ENCODE measurements around the gene SLX4IP. TPM values are rescaled to one million over a fixed set of nuclear protein-coding genes. Genes with fewer than 3 reads are reported as not detected.

The SLX4IP gene
- total and polyA plus RNA-seq, 2 of the 13 experiments (the other 11 are each of a cell fraction or from before 2014, with no cell fraction given) = 3.6 to 7.3 TPM

GRCh38 chr20:10463622-10464021, 28.5 kb downstream of the SLX4IP start (continued):
- no peak for TF ChIP-seq ZBTB49 (CRISPR knock-in tag; IDR thresholded peaks at IDR 0.05; ENCODE audit: borderline replicate concordance)
- TF ChIP-seq, protein P1, sequence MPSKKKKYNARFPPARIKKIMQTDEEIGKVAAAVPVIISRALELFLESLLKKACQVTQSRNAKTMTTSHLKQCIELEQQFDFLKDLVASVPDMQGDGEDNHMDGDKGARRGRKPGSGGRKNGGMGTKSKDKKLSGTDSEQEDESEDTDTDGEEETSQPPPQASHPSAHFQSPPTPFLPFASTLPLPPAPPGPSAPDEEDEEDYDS (CRISPR knock-in tag; IDR thresholded peaks at IDR 0.05) = no peak
- TF ChIP-seq MBD4 (IDR thresholded peaks at IDR 0.05; ENCODE audit: borderline replicate concordance, low read length) = 0 out of 2 replicates have a peak, but pooled peaks have one; percentile 25
- TF ChIP-seq, protein P2, sequence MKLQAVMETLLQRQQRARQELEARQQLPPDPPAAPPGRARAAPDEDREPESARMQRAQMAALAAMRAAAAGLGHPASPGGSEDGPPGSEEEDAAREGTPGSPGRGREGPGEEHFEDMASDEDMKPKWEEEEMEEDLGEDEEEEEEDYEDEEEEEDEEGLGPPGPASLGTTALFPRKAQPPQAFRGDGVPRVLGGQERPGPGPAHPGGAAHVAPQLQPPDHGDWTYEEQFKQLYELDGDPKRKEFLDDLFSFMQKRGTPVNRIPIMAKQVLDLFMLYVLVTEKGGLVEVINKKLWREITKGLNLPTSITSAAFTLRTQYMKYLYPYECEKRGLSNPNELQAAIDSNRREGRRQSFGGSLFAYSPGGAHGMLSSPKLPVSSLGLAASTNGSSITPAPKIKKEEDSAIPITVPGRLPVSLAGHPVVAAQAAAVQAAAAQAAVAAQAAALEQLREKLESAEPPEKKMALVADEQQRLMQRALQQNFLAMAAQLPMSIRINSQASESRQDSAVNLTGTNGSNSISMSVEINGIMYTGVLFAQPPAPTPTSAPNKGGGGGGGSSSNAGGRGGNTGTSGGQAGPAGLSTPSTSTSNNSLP (IDR thresholded peaks at IDR 0.05; ENCODE audit: low read depth, low read length) = peak; percentile 72
- TF ChIP-seq DPF2 (CRISPR knock-in tag; IDR thresholded peaks at IDR 0.05; ENCODE audit: borderline replicate concordance, low read depth) = no peak
- TF ChIP-seq, protein P3, sequence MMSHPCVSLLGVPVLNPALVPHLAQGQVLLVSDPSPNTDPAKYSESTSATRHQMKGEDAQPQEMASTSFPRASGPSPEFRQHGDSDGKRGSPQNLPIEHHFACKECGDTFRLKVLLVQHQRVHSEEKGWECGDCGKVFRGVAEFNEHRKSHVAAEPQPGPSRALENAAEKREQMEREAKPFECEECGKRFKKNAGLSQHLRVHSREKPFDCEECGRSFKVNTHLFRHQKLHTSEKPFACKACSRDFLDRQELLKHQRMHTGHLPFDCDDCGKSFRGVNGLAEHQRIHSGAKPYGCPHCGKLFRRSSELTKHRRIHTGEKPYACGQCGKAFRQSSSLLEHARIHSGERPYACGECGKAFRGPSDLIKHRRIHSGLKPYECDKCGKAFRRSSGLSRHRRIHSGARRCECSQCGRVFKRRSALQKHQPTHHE (CRISPR knock-in tag; IDR thresholded peaks at IDR 0.05; ENCODE audit: borderline replicate concordance) = no peak
- TF ChIP-seq ZBTB21 (CRISPR knock-in tag; IDR thresholded peaks at IDR 0.05) = no peak
- no peak for TF ChIP-seq ZNF335 (CRISPR knock-in tag; IDR thresholded peaks at IDR 0.05)
- TF ChIP-seq HCFC1 (IDR thresholded peaks at IDR 0.05; ENCODE audit: low read depth, low read length) = no peak
- TF ChIP-seq ZNF501 (CRISPR knock-in tag; IDR thresholded peaks at IDR 0.05) = no peak
- peak; percentile 81; the same call in 1 of the 2 replicates for TF ChIP-seq NCOR1 (IDR thresholded peaks at IDR 0.05; ENCODE audit: borderline replicate concordance, low read length)
- no peak for TF ChIP-seq ZIK1 (CRISPR knock-in tag; IDR thresholded peaks at IDR 0.05; ENCODE audit: borderline replicate concordance, low read depth)
- TF ChIP-seq KDM3A (CRISPR knock-in tag; IDR thresholded peaks at IDR 0.05; ENCODE audit: low read depth) = no peak
- TF ChIP-seq ZNF598 (CRISPR knock-in tag; IDR thresholded peaks at IDR 0.05; ENCODE audit: borderline replicate concordance) = no peak
- no peak for TF ChIP-seq ZNF572 (CRISPR knock-in tag; IDR thresholded peaks at IDR 0.05)
- TF ChIP-seq ZSCAN22 (CRISPR knock-in tag; IDR thresholded peaks at IDR 0.05) = no peak
- TF ChIP-seq ZNF530 (CRISPR knock-in tag; IDR thresholded peaks at IDR 0.05; ENCODE audit: low read depth) = no peak
- TF ChIP-seq, protein P4, sequence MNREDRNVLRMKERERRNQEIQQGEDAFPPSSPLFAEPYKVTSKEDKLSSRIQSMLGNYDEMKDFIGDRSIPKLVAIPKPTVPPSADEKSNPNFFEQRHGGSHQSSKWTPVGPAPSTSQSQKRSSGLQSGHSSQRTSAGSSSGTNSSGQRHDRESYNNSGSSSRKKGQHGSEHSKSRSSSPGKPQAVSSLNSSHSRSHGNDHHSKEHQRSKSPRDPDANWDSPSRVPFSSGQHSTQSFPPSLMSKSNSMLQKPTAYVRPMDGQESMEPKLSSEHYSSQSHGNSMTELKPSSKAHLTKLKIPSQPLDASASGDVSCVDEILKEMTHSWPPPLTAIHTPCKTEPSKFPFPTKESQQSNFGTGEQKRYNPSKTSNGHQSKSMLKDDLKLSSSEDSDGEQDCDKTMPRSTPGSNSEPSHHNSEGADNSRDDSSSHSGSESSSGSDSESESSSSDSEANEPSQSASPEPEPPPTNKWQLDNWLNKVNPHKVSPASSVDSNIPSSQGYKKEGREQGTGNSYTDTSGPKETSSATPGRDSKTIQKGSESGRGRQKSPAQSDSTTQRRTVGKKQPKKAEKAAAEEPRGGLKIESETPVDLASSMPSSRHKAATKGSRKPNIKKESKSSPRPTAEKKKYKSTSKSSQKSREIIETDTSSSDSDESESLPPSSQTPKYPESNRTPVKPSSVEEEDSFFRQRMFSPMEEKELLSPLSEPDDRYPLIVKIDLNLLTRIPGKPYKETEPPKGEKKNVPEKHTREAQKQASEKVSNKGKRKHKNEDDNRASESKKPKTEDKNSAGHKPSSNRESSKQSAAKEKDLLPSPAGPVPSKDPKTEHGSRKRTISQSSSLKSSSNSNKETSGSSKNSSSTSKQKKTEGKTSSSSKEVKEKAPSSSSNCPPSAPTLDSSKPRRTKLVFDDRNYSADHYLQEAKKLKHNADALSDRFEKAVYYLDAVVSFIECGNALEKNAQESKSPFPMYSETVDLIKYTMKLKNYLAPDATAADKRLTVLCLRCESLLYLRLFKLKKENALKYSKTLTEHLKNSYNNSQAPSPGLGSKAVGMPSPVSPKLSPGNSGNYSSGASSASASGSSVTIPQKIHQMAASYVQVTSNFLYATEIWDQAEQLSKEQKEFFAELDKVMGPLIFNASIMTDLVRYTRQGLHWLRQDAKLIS (CRISPR knock-in tag; IDR thresholded peaks at IDR 0.05) = no peak
- no peak for TF ChIP-seq RFXAP (CRISPR knock-in tag; IDR thresholded peaks at IDR 0.05; ENCODE audit: borderline replicate concordance)
- TF ChIP-seq ZKSCAN5 (CRISPR knock-in tag; IDR thresholded peaks at IDR 0.05) = no peak
